Subcutaneous adipose tissue (tissue), 4 donors: ENCODE results near the gene ASH1L. TPM values are rescaled to one million over a fixed set of nuclear protein-coding genes. Genes with fewer than 3 reads are reported as not detected.

ENCODE experiments used
- CTCF ChIP-seq: fragments of 450-650 bp; IDR thresholded peaks from one replicate; pipeline ENCODE4 v1.5.1; 2016; ENCODE audit warnings: low read depth, mild to moderate bottlenecking, control low read depth, antibody characterized with exemption, moderate library complexity
- total RNA-seq, 4 donors: library from RNA; depleted of rRNA; stranded (reverse); fragments of >200 nt; gene quantifications; one replicate each; pipeline ENCODE4 v1.1.0, GENCODE V29; 2016

ASH1L gene
- total RNA-seq, 4 donors from 2014 or later = 52.4 to 93.9 (median 69.0) TPM

GRCh38 chr1:155300024-155300423 is 262.6 kb downstream of the ASH1L start:
- TF ChIP-seq CTCF = no peak

DNA sequence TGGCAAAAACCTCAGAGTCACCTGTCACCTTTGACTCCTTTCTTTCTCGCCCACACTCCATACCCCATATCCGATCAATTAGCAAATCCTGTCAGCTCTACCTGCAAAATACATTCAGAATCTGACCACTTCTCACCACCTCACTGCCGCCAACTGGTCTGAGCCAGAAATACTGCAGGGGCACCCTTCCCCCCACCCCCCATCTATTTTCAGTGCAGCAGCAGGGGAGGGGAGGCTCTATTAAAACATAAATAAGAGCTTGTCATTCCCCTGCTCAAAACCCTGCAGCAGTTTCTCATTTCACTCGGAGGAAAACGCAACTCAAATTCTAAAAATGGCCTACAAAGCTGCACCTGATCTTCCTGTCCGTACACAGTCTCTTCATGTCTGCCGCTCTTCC is 265.2 kb downstream of the ASH1L start:
- TF ChIP-seq CTCF = no peak

GRCh38 chr1:155296661-155297060 is 265.9 kb downstream of the ASH1L start:
- TF ChIP-seq CTCF = no peak

- TF ChIP-seq CTCF = no peak
Observed at GRCh38 chr1:155295942-155296267, 266.7 kb downstream of the ASH1L start.

- TF ChIP-seq CTCF = no peak
Observed at GRCh38 chr1:155295183-155295941, 267.2 kb downstream of the ASH1L start.

DNA sequence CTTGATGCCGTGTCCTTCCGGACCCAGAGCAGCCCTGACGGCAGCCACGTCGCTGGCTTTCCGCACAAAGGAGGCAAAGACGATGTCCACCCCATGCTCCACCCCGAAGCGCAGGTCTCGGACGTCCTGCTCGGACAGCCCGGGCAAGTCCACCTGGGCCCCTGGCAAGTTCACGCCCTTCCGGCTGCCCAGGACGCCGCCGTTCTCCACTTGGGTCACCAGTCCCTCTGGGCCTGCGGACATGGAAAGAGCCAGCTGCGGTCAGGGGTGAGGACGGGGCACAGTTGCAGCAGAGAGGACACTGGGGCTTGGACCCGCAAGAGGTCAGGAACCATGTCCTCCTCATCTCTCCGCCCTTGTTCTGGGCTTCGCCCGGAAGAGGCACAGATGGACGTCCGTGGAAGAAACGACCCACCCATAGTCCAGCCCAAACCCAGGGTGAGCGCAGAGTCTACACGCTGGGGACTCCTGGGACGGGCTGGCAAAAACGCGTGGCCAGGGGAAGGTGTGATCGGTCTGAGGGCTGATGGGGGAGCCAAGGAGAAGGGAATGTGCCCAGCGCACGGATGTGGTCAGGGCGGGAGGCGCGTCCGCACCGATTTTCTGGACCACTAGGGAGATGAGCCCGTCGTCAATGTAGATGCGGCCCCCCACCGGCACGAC is 268.0 kb downstream of the ASH1L start:
- no peak for TF ChIP-seq CTCF

DNA sequence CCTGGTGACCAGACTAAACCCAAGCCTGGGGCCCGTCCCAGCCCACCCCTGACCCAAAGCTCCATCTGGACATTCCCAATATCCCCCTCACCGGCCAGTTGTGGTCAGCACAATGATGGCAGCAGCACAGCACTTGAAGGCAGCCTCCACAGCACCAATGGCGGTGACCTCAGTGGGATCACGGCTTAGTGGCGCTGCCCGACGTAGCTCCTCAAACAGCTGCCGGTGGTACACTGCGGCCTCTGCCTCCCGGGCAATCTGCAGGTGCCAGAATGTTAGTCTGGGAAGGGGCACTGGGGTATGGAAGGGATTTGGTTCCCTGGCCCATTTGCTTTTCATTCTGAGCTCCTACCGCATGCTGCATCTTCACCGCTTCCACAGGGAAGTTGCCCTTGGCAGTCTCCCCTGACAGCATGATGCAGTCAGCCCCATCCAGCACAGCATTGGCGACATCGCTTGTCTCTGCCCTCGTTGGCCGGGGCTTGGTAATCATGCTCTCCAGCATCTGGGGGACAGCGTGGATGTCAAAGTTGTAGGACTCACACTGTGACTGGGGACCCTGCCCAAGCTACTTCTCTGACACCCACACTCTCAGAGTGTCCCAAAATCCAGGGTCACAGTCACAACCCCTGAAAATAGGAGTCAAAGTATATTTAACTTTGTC is 269.4 kb downstream of the ASH1L start:
- TF ChIP-seq CTCF = no peak
